LHCN-M2 (cell line): ENCODE data around the gene ATXN7. TPM values are rescaled to one million over a fixed set of nuclear protein-coding genes. Genes with fewer than 3 reads are reported as not detected.

ENCODE experiments used
- DNase-seq: peaks from one replicate; pipeline ENCODE4 v3.0.0-alpha.2; 2012; ENCODE audit warnings: low read depth
- total RNA-seq: library from RNA; depleted of rRNA; stranded (reverse); fragments of >200 nt; gene quantifications from 2 replicates; pipeline ENCODE4 v1.2.3, GENCODE V29; 2014

The ATXN7 gene
- total RNA-seq, 1 experiment from 2014 or later: 10.4 TPM

DNA sequence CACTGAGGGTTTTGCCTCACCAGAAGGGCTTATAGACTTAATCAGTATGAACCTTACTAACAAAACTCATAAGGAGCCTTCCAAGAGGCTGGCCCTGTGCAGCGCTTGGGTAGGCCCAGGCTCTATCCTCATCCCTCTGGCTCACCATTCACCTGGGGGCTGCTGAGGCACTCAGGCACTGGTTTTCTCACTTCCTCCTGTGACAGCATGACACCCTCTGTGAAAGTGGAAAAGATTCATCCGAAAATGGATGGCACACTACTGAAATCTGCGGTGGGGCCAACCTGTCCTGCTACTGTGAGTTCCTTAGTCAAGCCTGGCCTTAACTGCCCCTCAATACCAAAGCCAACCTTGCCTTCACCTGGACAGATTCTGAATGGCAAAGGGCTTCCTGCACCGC is 118.3 kb downstream of the ATXN7 start:
- no peak for DNase-seq

DNA sequence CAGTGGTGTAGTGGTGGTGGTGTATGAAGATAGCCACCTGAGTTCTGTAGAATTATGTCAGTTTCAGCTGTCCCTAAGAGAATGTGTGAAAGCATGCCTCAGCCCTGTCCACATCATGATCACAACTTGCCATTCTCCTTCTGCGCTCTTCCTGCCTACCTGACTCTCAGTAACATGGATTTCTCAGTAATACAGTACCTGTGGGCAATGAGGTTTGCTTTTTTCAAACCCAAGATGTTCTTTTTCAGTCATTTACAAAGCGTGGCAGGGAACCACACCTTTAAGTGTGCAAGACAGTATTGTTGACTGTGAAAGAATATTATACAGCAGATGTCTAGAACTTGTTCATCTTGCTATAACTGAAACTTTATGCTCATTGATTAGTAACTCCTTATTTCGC is 120.7 kb downstream of the ATXN7 start:
- DNase-seq: no peak

DNA sequence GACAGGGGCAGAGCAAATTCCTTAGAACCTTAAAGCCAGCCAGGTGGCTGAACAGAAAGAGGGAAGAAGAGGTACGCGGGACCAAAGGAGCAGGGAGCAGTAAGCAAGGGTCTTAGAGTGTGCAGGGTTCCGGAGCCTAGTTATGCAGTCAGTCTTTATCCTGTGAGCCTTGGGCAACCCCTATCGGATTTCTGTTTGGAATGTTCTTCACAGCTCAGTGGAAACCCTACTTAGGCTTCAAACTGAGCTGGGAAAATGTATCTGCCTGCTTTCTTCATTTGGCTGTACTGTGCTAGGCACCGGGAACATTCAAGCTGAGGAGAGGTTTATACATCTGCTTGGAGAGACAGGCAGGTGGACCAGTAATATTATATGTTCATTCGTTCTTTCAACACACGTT is 122.5 kb downstream of the ATXN7 start:
- no peak for DNase-seq

DNA sequence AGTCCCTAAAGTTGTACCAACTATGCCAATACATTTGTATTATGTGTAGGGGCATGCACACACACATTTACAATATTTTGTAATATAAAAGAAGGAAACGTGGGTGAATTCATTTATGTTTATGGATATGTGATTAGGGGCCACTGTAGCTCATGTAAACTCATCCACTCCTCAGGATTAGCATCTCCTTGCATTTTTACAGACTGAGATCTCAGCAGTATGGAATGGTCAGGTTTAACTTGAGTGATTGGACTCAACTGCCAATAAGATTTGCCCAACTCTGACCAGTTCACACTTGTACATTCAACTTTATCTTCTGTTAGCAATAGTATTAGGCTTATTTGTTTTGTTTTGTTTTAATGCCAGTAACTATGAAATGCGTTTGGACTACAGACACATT is 123.2 kb downstream of the ATXN7 start:
- DNase-seq: no peak

DNA sequence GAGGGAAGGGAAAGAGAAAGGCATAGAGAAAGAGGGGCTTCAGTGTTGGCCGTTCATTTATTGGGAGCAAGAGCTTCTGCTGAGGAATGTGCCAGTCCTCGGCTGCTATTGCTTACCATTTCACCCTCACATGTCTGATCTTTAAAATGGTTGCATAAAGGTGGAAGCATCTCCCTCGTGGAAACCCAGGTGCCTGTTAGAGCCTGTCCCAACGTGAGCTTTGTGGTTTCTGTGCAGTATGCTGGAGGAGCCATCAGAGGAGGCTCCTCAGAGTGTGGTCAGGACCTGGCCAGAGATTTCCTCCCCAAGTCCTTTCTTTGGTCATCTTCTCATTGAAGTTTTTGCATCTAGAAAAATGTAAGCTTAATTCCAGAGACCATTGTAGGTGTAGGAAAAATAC is 125.3 kb downstream of the ATXN7 start:
- DNase-seq: no peak

DNA sequence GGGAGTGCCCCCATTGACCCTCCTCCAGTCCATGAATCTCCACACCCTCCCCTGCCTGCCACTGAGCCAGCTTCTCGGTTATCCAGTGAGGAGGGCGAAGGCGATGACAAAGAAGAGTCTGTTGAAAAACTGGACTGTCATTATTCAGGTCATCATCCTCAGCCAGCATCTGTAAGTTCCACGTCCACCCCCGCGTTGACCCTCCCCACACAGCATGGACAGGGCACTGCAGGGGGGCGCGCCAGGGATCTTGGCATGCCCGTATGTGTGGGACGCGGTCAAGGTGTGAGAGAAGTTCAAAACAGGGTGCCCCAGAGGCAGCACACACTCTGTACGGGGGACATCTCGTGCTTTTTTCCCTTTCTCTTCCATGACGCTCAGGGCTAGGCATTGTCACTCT is 126.5 kb downstream of the ATXN7 start:
- DNase-seq: no peak

DNA sequence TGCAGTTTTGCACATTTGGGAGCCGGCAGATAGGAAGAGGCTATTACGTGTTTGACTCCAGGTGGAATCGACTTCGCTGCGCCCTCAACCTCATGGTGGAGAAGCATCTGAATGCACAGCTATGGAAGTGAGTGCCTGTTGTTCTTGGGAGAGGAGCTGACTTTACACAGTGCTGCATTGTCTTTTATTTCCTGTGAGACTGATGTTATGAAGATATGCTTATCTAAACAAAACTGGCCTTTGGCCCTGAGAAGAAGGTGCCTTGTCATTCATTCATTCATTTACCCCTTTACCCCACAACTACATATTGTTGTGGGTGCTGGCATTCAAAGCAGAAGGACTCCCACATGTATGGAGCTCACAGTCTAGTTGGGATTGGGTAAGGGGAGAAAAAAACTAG is 127.1 kb downstream of the ATXN7 start:
- DNase-seq: no peak

DNA sequence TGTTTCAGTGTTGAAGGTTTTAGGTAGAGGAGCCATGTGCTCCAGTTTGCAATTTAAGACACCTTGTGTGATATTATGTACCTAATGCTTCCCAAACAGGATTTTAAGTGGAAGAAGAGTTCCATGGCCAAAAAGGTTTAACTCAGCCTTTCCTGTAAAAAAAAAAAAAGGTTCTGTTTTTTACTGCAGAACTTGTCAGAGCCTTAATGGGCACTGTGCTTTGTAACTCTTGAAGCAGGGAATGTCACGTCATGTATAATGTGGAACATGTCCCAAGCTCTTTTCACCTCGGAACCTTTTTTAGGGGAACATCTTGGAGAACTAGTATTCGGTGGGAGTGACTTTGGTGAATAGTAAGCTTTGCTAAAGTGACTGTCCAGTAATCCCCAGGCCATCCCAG is 128.0 kb downstream of the ATXN7 start:
- no peak for DNase-seq

DNA sequence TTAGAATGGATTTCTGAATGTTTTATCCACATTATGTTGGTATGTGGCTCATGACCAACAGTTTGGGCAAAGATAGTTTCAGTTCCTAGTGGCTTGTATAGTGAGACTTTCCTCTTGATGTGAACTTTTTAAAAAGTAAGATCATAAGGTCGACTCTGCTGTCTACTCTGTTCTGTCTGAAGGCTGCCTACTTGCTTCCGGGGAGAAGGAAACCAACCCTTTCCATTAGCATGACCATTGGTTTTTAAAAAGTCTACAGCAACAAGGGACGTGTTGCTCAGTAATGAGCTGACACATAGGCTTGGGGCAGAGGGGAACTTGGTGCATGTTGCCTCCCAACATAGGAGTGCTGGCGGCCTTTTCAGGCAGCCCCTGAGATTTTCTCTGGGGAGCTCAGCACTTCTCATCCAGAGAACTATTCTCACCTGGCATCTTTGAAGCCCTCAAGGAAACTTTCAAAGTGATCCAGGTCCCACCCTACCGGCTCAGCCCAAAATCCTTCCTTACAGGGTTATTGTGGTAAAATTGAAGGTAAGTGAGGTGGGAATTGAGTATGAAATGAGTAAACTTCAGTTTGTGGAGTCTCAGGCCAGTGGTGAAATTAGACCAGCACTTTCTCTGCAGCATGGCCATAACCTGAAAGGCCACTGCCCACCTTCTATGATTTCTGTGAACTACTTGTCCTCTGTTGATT is 129.0 kb downstream of the ATXN7 start:
- no peak for DNase-seq

DNA sequence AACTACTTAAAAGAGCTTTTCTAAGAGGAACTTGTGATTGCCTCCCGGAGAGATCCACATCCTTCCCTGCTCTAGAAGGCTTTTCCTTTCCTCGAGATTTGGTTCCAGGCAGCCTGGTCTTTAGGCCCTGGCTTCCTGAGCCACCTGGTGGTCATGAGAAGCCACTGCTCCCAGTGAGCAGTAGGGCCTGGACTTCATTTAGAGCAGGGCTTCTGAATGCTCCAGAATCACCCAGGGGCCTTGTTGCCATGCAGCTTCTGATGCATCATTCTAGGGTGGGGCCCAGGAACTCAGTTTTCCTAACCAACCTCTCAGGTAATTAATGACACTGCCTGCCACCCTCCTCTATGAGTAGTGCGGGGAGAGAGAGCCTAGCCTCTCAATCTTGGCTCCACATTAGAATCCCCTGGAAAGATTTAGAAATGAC is 130.0 kb downstream of the ATXN7 start:
- peak; percentile 72 for DNase-seq

DNA sequence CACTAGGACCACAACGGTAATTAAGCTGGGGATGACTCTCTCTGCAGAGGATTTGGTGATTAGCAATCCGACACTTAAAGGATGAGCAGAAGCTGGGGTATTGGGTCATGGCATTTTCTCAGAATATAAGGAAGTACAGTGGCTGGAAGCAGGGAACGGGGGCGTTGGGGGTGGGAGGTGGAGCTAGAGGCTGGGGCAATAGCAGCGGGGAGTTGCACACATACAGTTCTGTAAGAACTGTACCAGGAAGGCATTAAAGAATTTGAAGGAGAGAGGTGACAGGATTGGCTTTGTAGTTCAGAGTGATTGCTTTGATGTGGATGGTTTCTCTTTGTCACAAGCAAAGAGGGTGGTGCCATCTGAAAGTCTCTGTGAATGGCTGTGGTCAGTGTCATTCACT is 131.4 kb downstream of the ATXN7 start:
- DNase-seq: no peak

DNA sequence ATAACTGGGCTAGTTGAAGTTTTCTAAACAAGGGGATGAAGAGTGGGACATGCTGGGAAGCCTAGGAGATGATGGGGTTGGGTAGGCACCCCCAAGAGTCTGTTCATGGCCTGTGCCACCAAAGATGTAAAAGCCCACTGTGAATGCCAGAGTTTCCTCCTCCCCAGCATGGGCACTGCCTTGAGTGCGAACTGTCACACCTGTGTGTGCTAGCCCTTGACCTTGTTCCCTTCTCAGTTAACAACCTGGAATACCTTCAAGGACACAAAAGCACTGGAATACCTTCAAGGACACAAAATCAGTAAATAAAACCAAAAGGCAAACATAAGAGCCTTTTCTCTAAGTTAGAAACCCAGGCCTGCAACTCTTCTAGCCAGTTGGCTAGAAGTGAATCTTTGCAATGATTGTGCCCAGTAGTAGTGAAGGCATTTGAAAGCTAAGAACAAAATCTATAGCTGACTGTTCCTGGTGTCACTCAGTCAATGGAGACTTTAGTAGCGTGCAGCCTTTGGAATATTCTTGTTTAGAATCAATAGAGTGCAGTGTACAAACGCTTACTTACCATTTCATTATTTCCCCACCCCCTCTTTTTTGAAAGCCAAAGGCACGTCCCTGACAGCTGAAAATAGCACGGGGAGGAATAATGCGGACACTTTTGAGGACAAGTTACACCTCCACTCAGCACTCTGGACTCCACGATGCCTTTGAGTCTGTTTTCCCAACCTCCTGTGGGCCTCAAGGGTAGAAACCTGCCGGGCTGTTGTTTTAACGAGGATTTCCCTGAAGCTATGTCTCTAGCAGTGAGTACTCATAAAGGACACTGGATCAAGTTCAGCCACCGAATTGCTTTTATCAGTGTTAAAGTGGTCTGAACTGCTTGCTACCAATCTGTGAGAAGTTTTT is 135.4 kb downstream of the ATXN7 start:
- DNase-seq: no peak

DNA sequence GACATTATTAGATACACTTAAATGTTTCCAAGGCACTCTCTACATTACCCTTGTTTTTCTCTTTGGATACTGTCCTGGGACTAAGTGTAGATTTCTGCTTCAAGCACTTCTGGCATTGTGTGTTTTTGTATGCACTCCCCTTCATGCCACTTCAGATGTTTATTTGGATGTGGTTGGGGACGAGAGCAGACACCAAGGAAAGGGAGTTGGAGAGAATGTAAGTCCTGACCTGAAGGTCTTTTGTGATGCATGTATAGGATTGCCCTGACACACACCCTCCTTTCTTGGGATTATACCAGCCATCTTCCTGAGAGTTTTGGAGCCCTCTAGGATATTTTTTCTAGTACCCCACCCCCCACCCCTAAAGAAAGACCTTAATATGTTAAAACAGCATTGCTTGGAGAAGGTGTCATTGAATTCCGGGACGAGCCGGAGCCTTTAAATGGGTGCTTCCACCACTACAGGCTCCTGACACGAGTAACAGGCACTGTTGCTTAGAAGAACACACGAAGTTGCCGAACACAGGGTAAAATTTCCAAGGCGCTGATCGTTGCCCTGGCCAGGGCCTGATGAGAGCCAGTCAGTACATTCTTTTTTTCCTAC is 136.9 kb downstream of the ATXN7 start:
- no peak for DNase-seq

DNA sequence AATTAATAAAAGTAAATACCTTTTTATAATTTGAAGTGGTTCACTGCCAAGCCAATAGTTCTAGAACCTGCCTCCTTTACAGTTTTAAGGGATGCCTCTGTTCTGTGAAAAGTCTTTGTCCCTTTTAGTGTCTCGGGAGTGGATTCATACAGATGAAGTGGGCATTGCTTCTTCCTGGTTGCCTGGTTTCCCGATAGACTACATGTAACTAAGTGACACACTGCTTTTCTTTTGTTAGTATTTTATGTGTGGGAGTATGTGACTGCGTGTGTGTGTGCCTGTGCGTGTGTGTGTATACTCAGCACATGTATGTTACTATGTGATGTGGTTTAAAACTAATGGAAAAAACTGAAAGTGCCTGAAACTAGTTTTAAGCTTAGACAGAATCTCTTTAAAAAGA is 138.6 kb downstream of the ATXN7 start:
- no peak for DNase-seq

DNA sequence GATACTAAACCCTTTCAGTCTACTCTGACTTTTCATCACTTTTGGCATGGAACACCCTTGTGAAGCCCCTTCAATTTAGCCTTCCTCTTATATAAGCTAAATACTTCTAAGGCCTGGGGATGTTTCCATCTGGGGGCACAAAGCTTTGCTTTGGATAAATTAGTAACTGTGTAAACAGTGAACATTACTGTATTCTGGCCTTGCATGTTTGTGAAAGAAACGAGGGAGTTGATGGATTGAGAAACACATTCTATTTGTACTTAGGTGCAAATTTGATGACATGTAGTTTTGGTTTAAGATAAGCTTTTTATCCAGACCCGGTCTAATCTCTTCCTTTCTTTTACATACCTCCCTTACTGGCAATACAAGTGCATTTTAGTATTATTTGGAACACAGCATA is 139.9 kb downstream of the ATXN7 start:
- no peak for DNase-seq

DNA sequence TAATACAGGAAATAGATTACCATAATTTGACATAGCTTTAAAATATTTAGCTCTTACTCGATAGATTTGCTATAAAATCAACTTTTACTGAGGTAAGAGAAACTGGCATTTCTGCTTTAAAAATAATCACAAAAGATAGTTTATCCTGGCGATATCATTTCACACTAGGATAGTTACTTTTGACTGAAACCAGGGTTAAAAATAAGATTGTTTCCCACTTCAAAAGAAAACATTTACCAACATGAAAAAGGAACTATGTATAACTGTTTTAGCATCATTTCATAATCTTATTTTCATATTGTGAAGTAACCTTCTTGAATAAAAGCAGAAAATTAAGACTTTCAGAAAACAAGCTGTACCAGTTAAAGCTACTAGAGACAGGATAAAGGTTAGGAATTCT is 144.3 kb downstream of the ATXN7 start:
- no peak for DNase-seq

DNA sequence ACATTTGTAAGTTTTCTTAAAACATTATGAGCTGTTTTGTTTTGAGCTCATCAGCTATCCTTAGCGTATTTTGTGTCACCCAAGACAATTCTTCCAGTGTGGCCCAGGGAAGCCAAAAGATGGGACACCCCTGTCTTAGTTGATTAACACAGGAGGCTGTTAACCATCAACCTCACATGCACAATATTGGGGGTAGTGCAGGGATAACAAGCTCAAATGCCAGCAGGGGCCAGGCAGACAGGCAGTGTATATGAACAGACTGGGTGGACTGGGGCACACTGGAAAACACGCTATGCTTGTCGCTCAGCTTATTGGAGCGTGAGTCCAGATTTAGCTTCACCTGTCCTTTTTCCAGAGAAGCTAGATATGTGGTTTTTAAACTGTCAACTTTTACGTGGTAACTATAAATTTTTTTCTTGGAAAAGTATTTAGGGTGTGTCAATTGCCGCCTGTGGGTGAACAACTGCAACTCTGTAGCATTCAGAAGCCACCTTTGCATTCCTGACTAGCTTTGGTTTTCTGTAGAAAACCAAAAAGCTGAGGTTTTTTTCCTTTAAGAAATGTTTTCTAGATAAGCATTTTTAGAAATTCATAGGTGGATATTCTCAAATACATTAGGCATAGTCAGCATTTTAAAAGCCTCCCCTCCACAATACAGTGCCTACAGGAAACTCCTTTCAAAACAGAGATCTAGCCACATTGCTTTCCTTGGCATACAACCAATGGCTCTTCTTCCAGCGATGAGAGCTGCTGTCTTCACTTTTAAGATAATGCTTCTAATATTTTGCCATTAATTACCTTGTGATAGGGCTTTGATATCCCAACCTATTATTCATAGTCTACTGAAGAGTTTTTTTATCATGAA is 145.1 kb downstream of the ATXN7 start:
- no peak for DNase-seq

DNA sequence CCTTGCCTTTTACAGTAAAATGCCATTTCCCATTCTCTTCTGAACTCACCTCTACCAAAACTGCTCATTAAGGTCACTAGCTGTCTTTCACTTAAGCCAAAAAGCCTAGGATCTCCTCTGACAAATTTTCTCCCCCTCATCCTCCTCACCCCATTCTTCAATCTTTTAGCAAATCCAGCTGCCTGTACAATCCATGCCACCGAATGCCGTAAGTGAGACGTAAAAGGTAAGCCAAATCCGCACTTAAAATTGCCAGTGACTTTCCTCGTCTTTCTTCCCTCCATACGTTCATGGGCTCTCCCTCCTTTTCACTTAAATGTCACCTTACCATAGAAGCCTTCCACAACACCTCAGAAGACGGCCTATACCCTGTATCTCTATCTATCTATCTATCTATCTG is 145.9 kb downstream of the ATXN7 start:
- DNase-seq: no peak

DNA sequence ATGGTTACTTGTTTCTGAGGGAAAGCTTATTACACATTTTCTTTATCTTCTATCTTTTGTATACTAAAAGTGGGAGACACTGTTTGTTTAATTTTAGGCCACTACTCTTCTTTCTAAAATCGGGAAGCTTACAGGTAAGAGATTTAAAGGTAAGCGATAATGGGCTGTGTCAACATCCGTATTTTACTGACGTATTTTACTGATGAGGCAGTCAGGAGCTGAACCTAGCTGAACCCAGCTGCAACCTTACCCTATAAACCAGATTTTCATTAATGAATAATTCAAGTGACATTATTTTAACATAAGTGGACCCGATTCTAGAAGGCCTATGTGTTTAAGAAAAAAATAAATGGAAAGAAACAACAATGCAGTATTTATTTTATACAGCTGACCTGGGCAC is 146.5 kb downstream of the ATXN7 start:
- DNase-seq: no peak

DNA sequence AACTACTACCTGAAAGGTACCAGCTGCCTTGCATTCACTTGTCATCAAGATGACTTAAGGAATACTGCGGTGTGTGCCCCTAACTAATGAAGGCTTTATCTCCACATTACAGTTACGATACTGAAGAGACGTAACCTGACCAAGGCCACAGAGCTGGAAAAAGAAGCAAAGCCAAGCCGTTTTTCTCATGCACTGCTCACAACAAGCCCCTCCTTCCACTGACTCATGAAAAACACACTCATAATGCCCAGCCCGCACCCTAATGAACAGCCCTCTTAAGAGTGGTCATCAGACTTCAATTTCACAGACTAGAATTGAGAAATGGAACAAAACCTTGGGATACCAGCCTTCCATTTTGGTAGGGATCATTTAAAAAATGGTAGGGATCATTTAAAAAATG is 148.0 kb downstream of the ATXN7 start:
- DNase-seq: peak; percentile 86

DNA sequence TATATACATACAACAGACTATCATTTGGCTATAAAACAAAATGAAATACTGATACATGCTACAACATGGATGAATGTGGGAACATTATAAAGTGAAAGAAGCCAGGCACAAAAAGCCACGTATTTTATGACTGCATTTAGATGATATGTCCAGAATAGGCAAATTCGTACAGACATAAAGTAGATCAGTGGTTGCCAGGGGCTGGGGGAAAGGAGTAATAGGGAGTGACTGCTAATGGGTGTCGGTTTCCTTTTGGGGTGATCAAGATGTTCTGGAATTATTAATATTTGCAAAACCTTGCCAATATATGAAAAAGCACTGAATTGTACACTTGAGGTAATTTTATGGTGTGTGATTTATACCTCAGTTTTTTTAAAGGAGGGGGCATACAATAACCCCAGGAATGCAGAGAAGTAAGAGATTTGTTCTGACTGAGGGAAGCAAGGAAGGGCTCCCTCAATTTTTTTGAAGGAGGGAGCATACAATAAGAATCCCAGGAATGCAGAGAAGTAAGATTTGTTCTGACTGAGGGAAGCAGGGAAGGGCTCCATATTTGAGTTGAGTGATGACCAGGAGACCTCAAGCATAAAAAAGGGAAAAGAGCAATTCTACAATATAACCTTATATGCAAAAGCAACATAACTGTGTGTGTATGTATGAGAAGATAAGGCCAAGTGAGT is 153.4 kb downstream of the ATXN7 start:
- DNase-seq: no peak
